Urinary bladder (tissue), 4 donors: ENCODE measurements around the gene CD247. TPM values are rescaled to one million over a fixed set of nuclear protein-coding genes. Genes with fewer than 3 reads are reported as not detected.

ENCODE experiments used
- DNase-seq: peaks from one replicate; pipeline ENCODE4 v3.0.0-alpha.2; 2015; ENCODE audit errors: extremely low spot score
- H3K27ac ChIP-seq: one replicate; pipeline ENCODE4 v1.5.1; 2013; ENCODE audit warnings: low read depth, mild to moderate bottlenecking, moderate library complexity
- H3K36me3 ChIP-seq: one replicate; pipeline ENCODE4 v1.6.1; 2013; ENCODE audit warnings: mild to moderate bottlenecking, moderate library complexity; ENCODE audit not compliant: insufficient read depth
- H3K4me1 ChIP-seq: one replicate; pipeline ENCODE4 v1.6.1; 2013; ENCODE audit warnings: mild to moderate bottlenecking, moderate library complexity; ENCODE audit not compliant: insufficient read depth
- H3K4me3 ChIP-seq: one replicate; pipeline ENCODE4 v1.5.1; 2013; ENCODE audit warnings: low read depth, low read length
- WGBS: extraction: QIAGEN DNeasy Blood & Tissue Kit; methylation state at CpG from one replicate; pipeline ENCODE4 v1.1.7; 2013; 5-methylcytosine and 5-hydroxymethylcytosine counted together
- polyA plus RNA-seq: library from polyadenylated mRNA; stranded (reverse); fragments of 200-250 nt; gene quantifications from one replicate; pipeline ENCODE4 v1.2.3, GENCODE V29; 2013
- total RNA-seq: library from RNA; depleted of rRNA; stranded (reverse); fragments of >200 nt; gene quantifications from one replicate; pipeline ENCODE4 v1.2.3, GENCODE V29; 2014
- donor health status: healthy with polysubstance abuse.
- donor health status: healthy.

CD247 gene
- total and polyA plus RNA-seq, 2 donors: 1.3 to 1.8 TPM

DNA sequence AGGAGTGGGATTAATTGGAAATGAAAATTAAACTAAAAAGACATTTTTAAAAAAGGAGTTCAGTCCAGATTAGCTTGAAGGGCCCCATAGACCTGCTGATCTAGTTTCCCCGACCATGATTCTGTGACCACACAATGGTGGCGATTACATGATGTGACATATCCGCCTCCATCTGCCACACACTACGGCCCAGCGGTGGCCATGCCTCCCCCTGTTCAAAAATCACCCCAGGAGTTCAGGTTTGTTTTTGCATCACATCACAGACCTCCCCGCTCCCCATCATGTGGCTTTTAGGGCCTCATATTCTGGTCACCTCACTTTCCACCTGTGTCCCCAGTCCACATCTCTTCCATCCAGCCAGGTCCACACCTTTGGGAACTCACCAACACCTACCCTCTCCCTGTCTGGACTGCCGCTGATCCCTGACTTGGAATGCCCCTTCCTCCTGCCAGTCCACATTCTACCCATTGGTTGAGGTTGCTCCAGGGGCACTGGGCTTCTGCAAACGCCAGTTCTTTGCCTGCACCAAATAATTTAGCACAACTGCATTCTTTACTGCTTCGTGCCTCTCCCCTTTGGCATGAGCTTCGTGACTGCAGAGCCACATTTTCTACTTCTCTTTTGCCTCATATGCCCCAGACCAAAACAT lies 38.9 kb downstream of the CD247 start:
- Histone ChIP-seq H3K27ac (no peak overlapping the region), H3K4me3 (no peak overlapping the region), H3K36me3 (no peaks in the 10 kb centered on the region), H3K4me1 (no peaks in the 10 kb centered on the region)
- no peak for DNase-seq
- 94% methylated on average over 10 of the region's 10 CpGs for WGBS

DNA sequence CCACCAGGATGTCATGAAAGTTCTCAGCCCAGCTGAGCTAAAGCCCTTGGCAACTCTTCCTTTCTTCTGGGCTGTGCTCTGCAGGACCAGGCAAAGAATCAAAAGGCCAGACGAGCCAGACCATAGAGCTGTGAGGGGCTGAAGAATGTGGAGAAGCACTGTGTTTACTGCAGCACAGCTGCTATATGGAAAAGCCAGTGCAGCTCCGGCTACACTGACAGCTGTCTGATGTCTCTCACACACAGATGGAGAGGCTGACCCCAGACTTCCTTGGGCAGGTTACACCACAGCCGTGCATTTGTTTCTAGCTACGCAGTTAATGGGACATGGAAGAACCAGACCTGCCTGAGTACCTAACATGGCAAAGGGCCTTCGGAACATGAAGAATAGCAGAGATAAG lies 40.3 kb downstream of the CD247 start:
- 44% methylated on average over 5 of the region's 5 CpGs for WGBS
- H3K4me1 ChIP-seq: no peaks in the 10 kb centered on the region
- H3K36me3 ChIP-seq: no peaks in the 10 kb centered on the region
- H3K27ac ChIP-seq: no peak overlapping the region
- no peak for DNase-seq
- no peak overlapping the region for H3K4me3 ChIP-seq

DNA sequence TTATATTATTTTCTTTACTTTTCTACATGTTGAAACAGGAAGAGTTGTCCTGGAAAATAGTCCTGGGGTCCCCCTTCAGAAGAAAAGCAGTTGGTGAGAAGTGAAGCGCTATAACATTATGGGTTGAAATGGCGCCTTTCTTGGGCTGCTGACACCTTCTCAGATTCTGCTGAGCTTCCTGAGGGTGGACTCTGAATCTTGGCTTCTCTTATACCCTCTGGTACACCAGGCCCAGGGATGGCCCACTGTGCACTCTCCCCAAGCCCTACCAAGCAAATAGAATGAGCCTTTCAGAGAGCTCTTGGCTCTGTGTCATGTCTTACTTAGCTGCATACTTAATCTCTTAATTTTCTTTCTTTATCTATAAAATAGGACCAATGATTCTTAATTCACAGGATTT lies 42.3 kb downstream of the CD247 start:
- Histone ChIP-seq H3K36me3 (no peaks in the 10 kb centered on the region), H3K4me1 (no peaks in the 10 kb centered on the region), H3K4me3 (no peak overlapping the region), H3K27ac (no peak overlapping the region)
- DNase-seq: no peak
- over 99% methylated on average over 2 of the region's 2 CpGs for WGBS

DNA sequence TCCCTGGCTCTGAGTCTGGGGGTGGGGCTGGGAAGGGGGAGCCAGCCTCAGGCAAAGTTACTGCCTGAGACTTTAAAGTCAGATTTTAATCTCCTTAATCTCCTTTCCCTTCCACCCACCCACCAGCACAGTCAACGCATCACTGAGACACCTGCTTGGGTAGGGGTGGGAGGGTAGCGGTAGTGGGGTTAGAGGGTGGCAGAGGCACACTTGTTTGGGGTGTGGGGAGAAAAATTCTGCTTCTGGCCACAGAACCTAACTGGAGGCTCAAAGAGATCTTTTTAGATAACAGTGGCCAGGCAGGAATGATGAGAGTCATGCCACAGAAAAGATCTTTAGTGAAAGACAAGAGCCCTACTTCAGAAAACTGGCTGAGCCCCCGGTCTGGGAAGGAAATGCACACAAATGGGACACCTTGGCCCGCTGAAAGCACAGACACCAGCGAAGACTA lies 44.1 kb downstream of the CD247 start:
- 56% methylated on average over 5 of the region's 5 CpGs for WGBS
- Histone ChIP-seq H3K36me3 (no peaks in the 10 kb centered on the region), H3K4me1 (no peaks in the 10 kb centered on the region), H3K4me3 (no peak overlapping the region), H3K27ac (no peak overlapping the region)
- DNase-seq: no peak

DNA sequence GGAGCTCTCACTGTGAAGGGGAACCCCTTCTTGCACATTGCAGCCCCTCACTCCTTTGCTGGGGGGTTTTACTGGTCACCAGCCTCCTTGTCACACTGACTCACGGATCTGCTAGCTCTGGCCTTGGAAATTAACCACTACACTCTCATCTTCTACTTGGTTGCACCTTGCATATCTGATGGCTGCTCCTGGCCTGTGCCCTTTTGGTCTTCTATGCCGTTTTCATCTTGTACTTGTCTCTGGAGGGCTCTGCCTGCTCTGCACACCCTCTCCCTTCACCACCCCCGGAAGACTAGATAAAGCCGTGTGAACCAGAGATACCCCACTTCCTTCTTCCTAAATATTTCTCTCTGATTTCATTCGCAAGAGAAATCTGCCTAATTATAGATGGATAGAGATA lies 44.6 kb downstream of the CD247 start:
- no peaks in the 10 kb centered on the region for H3K36me3 ChIP-seq
- DNase-seq: no peak
- no peak overlapping the region for H3K4me3 ChIP-seq
- no peaks in the 10 kb centered on the region for H3K4me1 ChIP-seq
- no peak overlapping the region for H3K27ac ChIP-seq
- 52% methylated on average over 5 of the region's 5 CpGs for WGBS

DNA sequence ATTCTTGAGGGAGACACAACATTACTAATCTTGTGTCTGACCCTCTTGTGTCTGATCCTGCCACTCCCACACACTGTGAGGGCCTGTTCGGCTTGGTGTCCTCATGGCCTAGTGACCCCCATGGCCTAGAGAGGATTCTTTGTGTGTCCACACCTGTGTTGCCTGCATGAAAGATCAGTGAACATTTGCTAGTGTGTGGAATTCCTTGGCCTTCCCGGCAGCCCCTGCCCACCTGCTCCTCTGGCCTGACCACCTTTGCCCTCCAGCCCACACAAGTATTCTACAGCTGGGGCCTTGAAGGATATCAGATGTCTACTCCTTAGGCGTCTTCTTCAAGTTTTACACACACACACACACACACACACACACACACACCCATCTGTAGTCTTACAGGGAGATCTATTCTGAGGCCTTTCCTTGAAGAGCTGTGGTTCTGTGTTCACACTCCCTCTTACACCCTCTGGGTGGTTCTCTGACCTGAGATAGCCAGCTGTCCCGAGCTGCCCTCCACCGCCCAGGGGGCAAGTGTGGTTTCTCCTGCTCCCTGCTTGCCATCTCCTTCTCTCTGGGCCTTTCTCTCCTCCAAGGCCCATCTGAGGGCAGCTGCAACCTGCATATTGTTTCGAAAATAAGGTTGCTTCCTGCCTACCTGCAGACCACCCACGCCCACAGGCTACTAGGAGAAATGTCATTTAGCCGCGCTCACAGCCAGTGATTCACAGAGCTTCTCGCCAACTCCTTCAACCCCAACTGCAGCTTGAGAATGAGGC lies 45.4 kb downstream of the CD247 start:
- Histone ChIP-seq H3K36me3 (no peaks in the 10 kb centered on the region), H3K4me3 (no peak overlapping the region), H3K27ac (no peak overlapping the region), H3K4me1 (no peaks in the 10 kb centered on the region)
- 89% methylated on average over 10 of the region's 10 CpGs for WGBS
- no peak for DNase-seq

DNA sequence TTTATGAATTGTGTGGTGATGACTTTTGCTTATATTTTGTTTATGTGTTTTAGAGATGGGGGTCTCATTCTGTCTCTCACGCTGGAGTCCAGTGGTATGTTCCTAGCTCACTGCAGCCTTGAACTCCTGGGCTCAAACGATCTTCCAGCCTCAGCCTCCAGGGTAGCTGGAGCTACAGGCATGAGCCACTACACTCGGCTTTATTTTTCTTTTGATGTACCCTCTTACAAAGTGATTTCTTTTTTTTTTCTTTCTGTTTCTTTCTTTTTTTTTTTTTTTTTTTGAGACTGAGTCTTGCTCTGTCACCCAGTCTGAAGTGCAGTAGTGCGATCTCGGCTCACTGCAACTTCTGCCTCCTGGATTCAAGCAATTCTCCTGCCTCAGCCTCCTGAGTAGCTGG lies 46.8 kb downstream of the CD247 start:
- no peak overlapping the region for H3K4me3 ChIP-seq
- 88% methylated on average over 5 of the region's 5 CpGs for WGBS
- no peaks in the 10 kb centered on the region for H3K36me3 ChIP-seq
- no peaks in the 10 kb centered on the region for H3K4me1 ChIP-seq
- H3K27ac ChIP-seq: no peak overlapping the region
- no peak for DNase-seq

DNA sequence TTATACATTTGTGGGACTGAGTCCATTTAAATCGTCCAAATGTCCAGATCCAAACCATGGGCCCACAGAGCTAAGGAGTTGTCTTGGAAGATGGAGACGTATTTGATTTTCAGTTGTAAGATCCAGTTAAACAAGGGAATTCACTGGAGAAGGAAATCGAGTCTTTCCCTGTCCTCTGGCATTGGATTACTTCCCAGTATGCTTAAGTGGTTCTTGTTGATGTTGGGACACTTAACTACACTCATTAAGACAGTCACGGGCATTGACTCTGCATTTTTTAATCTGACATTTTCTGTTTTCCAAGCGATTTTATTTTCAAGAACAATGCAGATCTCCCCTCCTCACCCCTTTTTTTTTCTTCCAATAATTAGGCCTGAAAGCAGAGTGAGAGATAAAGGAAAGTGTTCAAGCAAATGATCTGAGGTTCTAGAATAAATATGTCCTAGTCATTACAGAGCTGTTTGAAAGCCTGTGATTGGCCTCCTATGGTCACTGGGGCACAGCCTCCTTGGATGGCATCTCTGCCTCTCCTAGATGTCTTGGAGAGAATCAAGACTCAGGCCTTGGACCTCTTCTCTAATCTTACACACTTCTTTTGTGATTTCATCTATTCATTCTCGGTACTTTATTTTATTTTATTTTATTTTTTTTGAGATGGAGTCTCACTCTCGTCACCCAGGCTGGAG lies 48.9 kb downstream of the CD247 start:
- no peak for DNase-seq
- Histone ChIP-seq H3K27ac (no peak overlapping the region), H3K4me3 (no peak overlapping the region), H3K36me3 (no peaks in the 10 kb centered on the region), H3K4me1 (no peaks in the 10 kb centered on the region)
- 90% methylated on average over 7 of the region's 7 CpGs for WGBS

DNA sequence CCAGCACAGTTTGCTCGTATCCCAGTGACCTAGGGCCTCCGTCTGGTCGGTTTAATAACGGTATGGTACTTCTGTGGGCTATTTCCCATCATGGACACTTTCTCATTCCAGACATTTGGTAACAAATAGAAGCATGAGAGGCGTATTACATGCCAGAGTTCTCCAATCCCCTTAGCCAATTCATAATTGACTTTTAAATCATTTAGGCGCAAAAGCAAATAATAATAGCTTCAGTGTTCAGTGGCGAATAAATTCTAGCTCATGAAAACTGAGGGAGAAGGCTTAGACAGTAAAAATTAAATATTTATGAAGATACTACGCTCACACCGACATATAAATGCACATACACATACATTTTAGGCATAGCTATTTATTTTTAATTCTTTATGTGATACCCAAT lies 50.6 kb downstream of the CD247 start:
- H3K36me3 ChIP-seq: no peaks in the 10 kb centered on the region
- no peak for DNase-seq
- H3K4me3 ChIP-seq: no peak overlapping the region
- 73% methylated on average over 9 of the region's 9 CpGs for WGBS
- H3K4me1 ChIP-seq: no peaks in the 10 kb centered on the region
- no peak overlapping the region for H3K27ac ChIP-seq

DNA sequence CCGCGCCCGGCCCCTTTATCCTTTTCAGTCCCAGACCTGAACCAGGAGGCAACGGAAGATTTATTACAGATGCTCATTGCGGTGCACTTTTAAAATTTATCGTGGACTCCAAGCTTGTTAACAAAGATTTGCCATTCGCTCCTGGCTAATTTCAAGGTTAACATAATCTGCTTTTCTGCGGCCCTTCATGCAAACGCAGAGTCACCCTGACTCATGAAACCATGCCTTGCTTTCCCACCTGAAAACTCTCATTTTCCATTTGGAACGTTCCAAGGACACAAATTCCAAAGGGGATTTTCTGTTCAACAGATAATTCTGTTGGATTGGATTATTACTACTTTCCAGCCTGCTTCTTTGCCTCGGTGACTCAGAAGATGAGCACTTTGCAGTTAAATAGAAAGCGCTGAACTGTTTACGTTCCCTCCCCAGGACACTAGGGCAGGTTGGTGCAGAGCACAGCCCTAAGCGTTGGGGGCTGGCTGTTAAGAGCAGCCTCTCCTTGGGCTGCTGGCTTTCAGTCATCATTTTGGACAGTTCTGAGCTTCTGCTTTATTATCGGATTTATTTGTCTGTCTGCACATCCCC lies 51.1 kb downstream of the CD247 start:
- H3K4me1 ChIP-seq: no peaks in the 10 kb centered on the region
- no peaks in the 10 kb centered on the region for H3K36me3 ChIP-seq
- H3K27ac ChIP-seq: no peak overlapping the region
- WGBS: 57% methylated on average over 15 of the region's 15 CpGs
- H3K4me3 ChIP-seq: no peak overlapping the region
- no peak for DNase-seq

DNA sequence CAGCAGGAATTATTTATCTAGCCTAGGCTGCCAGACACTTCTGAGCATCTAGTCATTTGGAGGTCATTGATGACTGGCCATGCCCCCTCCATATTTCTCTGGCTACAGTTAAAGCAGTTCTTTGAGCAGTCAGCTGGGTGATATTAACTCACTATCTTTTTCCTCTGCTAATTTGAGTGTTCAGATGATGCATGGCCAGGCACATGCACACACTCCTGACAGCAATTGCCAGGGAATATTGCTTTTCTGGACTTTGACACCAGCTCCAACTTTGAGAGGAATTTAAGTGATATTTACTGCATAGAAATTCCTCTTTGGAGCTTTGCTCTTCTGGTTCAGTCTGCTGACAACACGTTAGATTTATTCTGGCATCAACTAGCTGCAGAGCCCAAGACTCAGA lies 52.6 kb downstream of the CD247 start:
- Histone ChIP-seq H3K4me1 (no peaks in the 10 kb centered on the region), H3K36me3 (no peaks in the 10 kb centered on the region), H3K27ac (no peak overlapping the region), H3K4me3 (no peak overlapping the region)
- 70% methylated on average over 1 of the region's 1 CpG for WGBS
- DNase-seq: no peak

DNA sequence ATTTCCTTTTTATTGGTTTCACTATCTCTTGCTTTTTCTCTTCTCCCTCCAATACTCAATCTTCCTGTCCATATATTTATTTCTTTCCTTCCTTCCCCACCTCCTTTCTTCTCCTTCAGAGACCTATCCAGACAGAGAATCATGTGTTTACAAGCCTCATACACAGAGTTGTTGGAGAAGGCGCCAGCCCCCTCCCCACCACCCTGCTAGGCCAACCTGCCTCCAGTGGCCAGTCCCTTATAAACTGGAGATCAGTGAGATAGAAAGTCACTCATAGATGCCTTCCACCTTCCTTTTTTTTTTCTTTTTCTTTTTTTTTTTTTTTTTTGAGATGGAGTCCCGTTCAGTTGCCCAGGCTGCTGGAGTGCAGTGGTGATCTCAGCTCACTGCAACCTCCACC lies 53.3 kb downstream of the CD247 start:
- Histone ChIP-seq H3K4me3 (no peak overlapping the region), H3K27ac (no peak overlapping the region), H3K4me1 (no peaks in the 10 kb centered on the region), H3K36me3 (no peaks in the 10 kb centered on the region)
- over 99% methylated on average over 2 of the region's 2 CpGs for WGBS
- no peak for DNase-seq

DNA sequence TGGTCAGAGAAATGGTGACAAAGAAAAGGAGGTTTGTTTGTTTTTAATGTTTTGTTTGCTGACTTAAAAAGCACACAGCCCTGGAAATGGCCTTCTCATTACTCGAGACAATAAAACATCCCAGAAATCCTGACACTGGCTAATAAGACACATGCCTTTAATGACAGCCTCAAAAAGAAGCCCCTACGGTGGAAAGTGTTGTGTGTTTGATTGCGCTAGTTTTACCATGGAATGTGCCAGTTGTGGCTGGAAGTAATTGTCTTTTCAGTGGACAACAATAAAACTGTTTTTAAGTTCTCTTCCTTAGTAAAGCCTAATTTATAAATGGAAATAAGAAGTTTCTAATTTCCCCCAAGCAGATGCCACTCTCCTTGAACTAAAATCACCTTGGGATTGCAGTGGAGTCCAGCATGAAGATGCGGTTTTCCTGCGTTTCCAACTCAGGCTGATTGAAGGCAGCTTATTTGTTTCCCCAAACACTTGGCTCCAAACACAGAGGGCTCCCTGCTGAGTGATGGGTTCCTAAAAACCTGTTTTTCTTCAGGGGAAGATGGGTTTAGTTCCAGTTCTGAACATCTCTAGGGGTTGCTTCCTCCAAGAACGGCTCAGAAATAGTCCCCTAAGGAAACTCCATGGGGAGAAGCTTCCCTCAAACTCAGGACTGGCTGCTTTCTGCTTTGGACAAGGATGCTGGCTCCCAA lies 54.3 kb downstream of the CD247 start:
- WGBS: 81% methylated on average over 6 of the region's 6 CpGs
- no peak overlapping the region for H3K27ac ChIP-seq
- no peak for DNase-seq
- no peak overlapping the region for H3K4me3 ChIP-seq
- H3K4me1 ChIP-seq: no peaks in the 10 kb centered on the region
- H3K36me3 ChIP-seq: no peaks in the 10 kb centered on the region
